HepG2 (cell line): ENCODE measurements around the gene PCSK5. TPM values are rescaled to one million over a fixed set of nuclear protein-coding genes. Genes with fewer than 3 reads are reported as not detected.

ENCODE experiments used
- CENPBD1 ChIP-seq: sonication (generic); formaldehyde crosslinking; IDR thresholded peaks from 2 replicates; pipeline ENCODE4 v1.8.0; 2022; ENCODE audit warnings: missing genetic modification reagents, low read depth, mild to moderate bottlenecking, borderline replicate concordance
- GLMP ChIP-seq: sonication (generic); formaldehyde crosslinking; IDR thresholded peaks from 2 replicates; pipeline ENCODE4 v1.9.0; 2021; ENCODE audit warnings: missing genetic modification reagents, mild to moderate bottlenecking, borderline replicate concordance
- KDM2A ChIP-seq: sonication (generic); formaldehyde crosslinking; IDR thresholded peaks from 2 replicates; pipeline ENCODE4 v1.4.0; 2020; ENCODE audit warnings: low read depth, missing genetic modification reagents, borderline replicate concordance
- MXD1 ChIP-seq: sonication (generic); formaldehyde crosslinking; IDR thresholded peaks from 2 replicates; pipeline ENCODE4 v1.4.0; 2020; ENCODE audit warnings: mild to moderate bottlenecking, missing genetic modification reagents
- NCOR1 ChIP-seq: fragments of 200-600 bp; sonication (generic); IDR thresholded peaks from 2 replicates; pipeline ENCODE4 v1.7.0; 2017; ENCODE audit warnings: antibody characterized with exemption, low read length, borderline replicate concordance
- PHB2 ChIP-seq: fragments of 450-650 bp; IDR thresholded peaks from 2 replicates; pipeline ENCODE4 v1.6.1; 2018; ENCODE audit not compliant: partially characterized antibody
- PHF8 ChIP-seq: sonication (generic); formaldehyde crosslinking; IDR thresholded peaks from 2 replicates; pipeline ENCODE4 v1.5.0; 2020; ENCODE audit warnings: missing genetic modification reagents
- RELA ChIP-seq: sonication (generic); formaldehyde crosslinking; IDR thresholded peaks from 2 replicates; pipeline ENCODE4 v1.4.0; 2020; ENCODE audit warnings: missing genetic modification reagents
- ZBTB1 ChIP-seq: sonication (generic); formaldehyde crosslinking; IDR thresholded peaks from 2 replicates; pipeline ENCODE4 v1.4.0; 2020; ENCODE audit warnings: missing genetic modification reagents, borderline replicate concordance
- ZBTB49 ChIP-seq: sonication (generic); formaldehyde crosslinking; IDR thresholded peaks from 2 replicates; pipeline ENCODE4 v1.4.0; 2020; ENCODE audit warnings: missing genetic modification reagents, borderline replicate concordance
- ZFP62 ChIP-seq: sonication (generic); formaldehyde crosslinking; IDR thresholded peaks from 2 replicates; pipeline ENCODE4 v1.4.0; 2020; ENCODE audit warnings: missing genetic modification reagents
- ZMYM2 ChIP-seq: sonication (generic); formaldehyde crosslinking; IDR thresholded peaks from 2 replicates; pipeline ENCODE4 v1.8.0; 2022; ENCODE audit warnings: mild to moderate bottlenecking, missing genetic modification reagents
- ZMYM4 ChIP-seq: sonication (generic); formaldehyde crosslinking; IDR thresholded peaks from 2 replicates; pipeline ENCODE4 v1.8.1; 2023; ENCODE audit warnings: mild to moderate bottlenecking, missing genetic modification reagents
- ZNF407 ChIP-seq: sonication (generic); formaldehyde crosslinking; IDR thresholded peaks from one replicate; pipeline ENCODE4 v1.5.1; 2020; ENCODE audit warnings: mild to moderate bottlenecking, missing genetic modification reagents; ENCODE audit errors: not compliant biosample characterization
- polyA plus RNA-seq, 8 experiments: library from polyadenylated mRNA; depleted of rRNA in 3 of 8; stranded (reverse) in 7 of 8; unstranded in 1 of 8; fragments of >200 nt; fragmentation: Illumina TruSeq in 4 of 8; extraction: Trizol in 4 of 8; gene quantifications; 2 replicates each; pipeline versions ENCODE4 v1.2.1 to v1.2.3, GENCODE V29; 2011 to 2016; ENCODE audit warnings: low read depth in 4 of 8, missing spikeins in 1 of 8, mixed read lengths in 1 of 8; ENCODE audit not compliant: insufficient read depth in 1 of 8
- total RNA-seq, 5 experiments: library from RNA; depleted of rRNA; stranded (reverse); fragments of >200 nt; fragmentation: Illumina TruSeq; extraction: Trizol; gene quantifications; 2 replicates each; pipeline ENCODE4 v1.2.3, GENCODE V29; 2016; ENCODE audit warnings: low read depth in 1 of 5

Gene PCSK5
- total and polyA plus RNA-seq, 2 of the 13 experiments (the other 11 are each of a cell fraction or from before 2014, with no cell fraction given): 0.55 to 0.66 TPM

GRCh38 chr9:76394195-76394959 lies 503.9 kb downstream of the PCSK5 start, which contains the start of gene RFK (continued):
- TF ChIP-seq PHB2 (no peak), ZMYM2 (CRISPR knock-in tag) (no peak), PHF8 (CRISPR knock-in tag) (peak; percentile 60; the same call in 1 of the 2 replicates), ZBTB49 (CRISPR knock-in tag) (no peak), ZNF407 (peak; percentile 68), GLMP (CRISPR knock-in tag) (no peak), ZBTB1 (CRISPR knock-in tag) (no peak), ZFP62 (no peak), NCOR1 (peak; percentile 15; the same call in 1 of the 2 replicates), MXD1 (CRISPR knock-in tag) (peak; percentile 8), RELA (CRISPR knock-in tag) (no peak), KDM2A (CRISPR knock-in tag) (peak; percentile 46; the same call in 1 of the 2 replicates), CENPBD1 (CRISPR knock-in tag) (no peak), ZMYM4 (CRISPR knock-in tag) (peak; percentile 52; the same call in 1 of the 2 replicates)
